Mesenteric fat pad (tissue), 1 donor: ENCODE data around the gene LHPP. TPM values are rescaled to one million over a fixed set of nuclear protein-coding genes. Genes with fewer than 3 reads are reported as not detected.

ENCODE experiments used
- DNase-seq: peaks from one replicate; pipeline ENCODE4 v3.0.0-alpha.2; 2020; ENCODE audit warnings: low spot score
- total RNA-seq: library from RNA; stranded (reverse); fragmentation: NEBNext Ultra II Directional; extraction: Animal tissue kit (Norgen Biotek cat#: 25700); gene quantifications from one replicate; pipeline ENCODE4 v1.2.1, GENCODE V29; 2021
- donor health status: DM: yes; HTN: yes; CAD: no.

LHPP gene
- total RNA-seq, 1 donor from 2014 or later: 15.9 TPM

GRCh38 chr10:124652200-124652599, 190.6 kb downstream of the LHPP start:
- no peak for DNase-seq

GRCh38 chr10:124652701-124653100, 191.1 kb downstream of the LHPP start:
- no peak for DNase-seq

- no peak for DNase-seq
Measured at GRCh38 chr10:124653311-124653710, 191.7 kb downstream of the LHPP start.

- no peak for DNase-seq
Measured at GRCh38 chr10:124653811-124654651, 192.4 kb downstream of the LHPP start.

GRCh38 chr10:124654686-124655085, 193.1 kb downstream of the LHPP start:
- no peak for DNase-seq

- DNase-seq: no peak
Measured at GRCh38 chr10:124655191-124656112, 193.8 kb downstream of the LHPP start.

- no peak for DNase-seq
Measured at GRCh38 chr10:124656113-124656490, 194.5 kb downstream of the LHPP start.

- no peak for DNase-seq
Measured at GRCh38 chr10:124656541-124656940, 194.9 kb downstream of the LHPP start.

GRCh38 chr10:124657806-124658205, 196.2 kb downstream of the LHPP start:
- no peak for DNase-seq

- no peak for DNase-seq
Measured at GRCh38 chr10:124658591-124659242, 197.1 kb downstream of the LHPP start.

GRCh38 chr10:124659380-124659779, 197.8 kb downstream of the LHPP start:
- DNase-seq: no peak

GRCh38 chr10:124660404-124661125, 198.9 kb downstream of the LHPP start:
- no peak for DNase-seq

- DNase-seq: no peak
Measured at GRCh38 chr10:124661660-124662180, 200.1 kb downstream of the LHPP start.

- DNase-seq: no peak
Measured at GRCh38 chr10:124663228-124663627, 201.6 kb downstream of the LHPP start.

Other genes starting within 250 kb of the LHPP start
- 69.9 TPM for gene OAT, start 42.9 kb upstream of the LHPP start, total RNA-seq
- gene NKX1-2, start 11.8 kb upstream of the LHPP start, total RNA-seq: not detected